ENCODE results near the gene RBM19. TPM values are rescaled to one million over a fixed set of nuclear protein-coding genes. Genes with fewer than 3 reads are reported as not detected.

RBM19 gene
- total and polyA plus RNA-seq, 2 of the 4 experiments (the other 2 are of a cell fraction): 18.7 to 19.2 TPM

- no peak for TF ChIP-seq POLR2A (IDR thresholded peaks at IDR 0.05; ENCODE audit: low read depth, low read length)
These were observed 21.3 kb upstream of the RBM19 start (continued) for GRCh38 chr12:113987261-113988063.

DNA sequence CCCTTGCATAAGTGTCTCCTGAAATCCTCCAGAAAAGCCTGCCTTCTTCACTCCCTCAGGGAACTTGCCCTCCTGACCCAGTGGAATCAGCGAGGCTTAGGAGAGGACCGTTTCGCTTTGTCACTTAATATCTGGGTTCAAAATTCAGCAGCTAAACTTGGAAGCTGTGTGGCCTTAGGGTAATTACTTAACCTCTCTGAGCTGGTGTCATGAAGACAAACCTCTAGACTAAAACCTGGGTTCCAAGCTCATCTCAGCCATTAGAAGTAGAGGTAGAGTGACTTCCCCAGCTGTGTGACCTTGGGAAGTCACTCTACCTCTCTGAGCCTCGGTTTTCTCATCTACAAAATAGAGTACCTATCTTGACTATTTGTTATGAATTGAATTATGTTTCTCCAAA, 18.3 kb upstream of the RBM19 start:
- Histone ChIP-seq H3K4ac (ENCODE audit: low read depth, low read length) (no peak overlapping the region), H3K9me1 (ENCODE audit: insufficient read depth, low read length) (no peaks in the 10 kb centered on the region), H3K18ac (ENCODE audit: low read depth, low read length) (no peak overlapping the region), H3K4me2 (ENCODE audit: low read depth, low read length) (no peak overlapping the region), H3K27ac (ENCODE audit: insufficient read depth, low read length) (no peak overlapping the region), H3K79me1 (ENCODE audit: low read depth in 1 of 2, low read length in 2 of 2) (no peaks in the 10 kb centered on the region), H3K23ac (ENCODE audit: low read depth, low read length) (no peak overlapping the region), H3K27me3 (ENCODE audit: control insufficient read depth, insufficient read depth, low read length) (peaks cover 20% of the 10 kb centered on the region; the same call in 1 of the 2 replicates), H4K20me1 (ENCODE audit: insufficient read depth, low read length) (no peaks in the 10 kb centered on the region), H3K9me3 (ENCODE audit: control insufficient read depth, insufficient read depth, low read length) (no peaks in the 10 kb centered on the region), H4K8ac (ENCODE audit: low read depth in 2 of 2, low read length in 2 of 2) (no peak overlapping the region), H3K9ac (ENCODE audit: low read depth, low read length) (no peak overlapping the region), H3K56ac (ENCODE audit: extremely low read depth, insufficient read depth, low read length) (no peak overlapping the region), H2AK5ac (ENCODE audit: low read depth, low read length) (no peak overlapping the region), H2BK20ac (ENCODE audit: low read depth, low read length) (no peak overlapping the region), H2BK120ac (ENCODE audit: low read depth, low read length) (no peak overlapping the region), H3K36me3 (ENCODE audit: control insufficient read depth, insufficient read depth, low read length) (no peaks in the 10 kb centered on the region), H2BK15ac (ENCODE audit: low read depth, low read length) (no peak overlapping the region), H3K14ac (replicated peaks; ENCODE audit: low read depth, low read length) (no peak overlapping the region), H3K4me1 (ENCODE audit: control insufficient read depth, insufficient read depth, low read length) (no peaks in the 10 kb centered on the region), H4K91ac (ENCODE audit: insufficient read depth, low read depth, low read length) (no peak overlapping the region), H4K5ac (ENCODE audit: low read depth, low read length) (no peak overlapping the region), H2AK9ac (replicated peaks; ENCODE audit: low read depth, low read length, poor library complexity) (no peak overlapping the region), H2BK5ac (ENCODE audit: low read depth, low read length, poor library complexity, severe bottlenecking) (no peak overlapping the region), H3K4me3 (ENCODE audit: insufficient read depth, low read depth, low read length) (no peak overlapping the region), H2AFZ (replicated peaks; ENCODE audit: low read length, poor library complexity) (no peak overlapping the region)
- no peak for ATAC-seq (ENCODE audit: low read depth)
- ChIA-PET CTCF (no interaction called here), POLR2A (ENCODE audit: unreplicated experiment) (no interaction called here)
- intact Hi-C loops (cut with micrococcal nuclease): loop anchor here (5.0 kb wide), 2 partner anchors 418 to 1768 kb away; no protein-coding TSS in a partner anchor
- DNase-seq: no peak
- no TSS peak for BruUV-seq (replicated peaks)
- WGBS, 2 experiments (ENCODE audit: extremely low coverage in 2 of 2, insufficient read length in 1 of 2): no CpG with 5 or more reads among the region's 4 CpGs
- dilution Hi-C loops (cut with HindIII; ENCODE audit: low sequenced_read_pairs, unreplicated experiment): no loop called here
- in situ Hi-C loops (cut with MboI; ENCODE audit: low sequenced_read_pairs): loop anchor here (10.0 to 25.0 kb wide), 2 partner anchors 1778 to 1930 kb away; no protein-coding TSS in a partner anchor
- TF ChIP-seq, protein P1, sequence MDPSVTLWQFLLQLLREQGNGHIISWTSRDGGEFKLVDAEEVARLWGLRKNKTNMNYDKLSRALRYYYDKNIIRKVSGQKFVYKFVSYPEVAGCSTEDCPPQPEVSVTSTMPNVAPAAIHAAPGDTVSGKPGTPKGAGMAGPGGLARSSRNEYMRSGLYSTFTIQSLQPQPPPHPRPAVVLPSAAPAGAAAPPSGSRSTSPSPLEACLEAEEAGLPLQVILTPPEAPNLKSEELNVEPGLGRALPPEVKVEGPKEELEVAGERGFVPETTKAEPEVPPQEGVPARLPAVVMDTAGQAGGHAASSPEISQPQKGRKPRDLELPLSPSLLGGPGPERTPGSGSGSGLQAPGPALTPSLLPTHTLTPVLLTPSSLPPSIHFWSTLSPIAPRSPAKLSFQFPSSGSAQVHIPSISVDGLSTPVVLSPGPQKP (IDR thresholded peaks at IDR 0.05; ENCODE audit: borderline replicate concordance, low read depth, low read length): no peak
- no peak for TF ChIP-seq FOS (IDR thresholded peaks at IDR 0.05; ENCODE audit: low read depth, low read length)
- TF ChIP-seq NFE2L2 (IDR thresholded peaks at IDR 0.05; ENCODE audit: low read depth, low read length): no peak
- no peak for TF ChIP-seq SMC3 (IDR thresholded peaks at IDR 0.05; ENCODE audit: low read depth, low read length)
- TF ChIP-seq MAFK (IDR thresholded peaks at IDR 0.05; ENCODE audit: low read depth, low read length): no peak
